ENCODE data around the gene ATRIP. TPM values are rescaled to one million over a fixed set of nuclear protein-coding genes. Genes with fewer than 3 reads are reported as not detected.

The ATRIP gene
- total RNA-seq, 1 experiment from 2014 or later: 8.5 TPM

DNA sequence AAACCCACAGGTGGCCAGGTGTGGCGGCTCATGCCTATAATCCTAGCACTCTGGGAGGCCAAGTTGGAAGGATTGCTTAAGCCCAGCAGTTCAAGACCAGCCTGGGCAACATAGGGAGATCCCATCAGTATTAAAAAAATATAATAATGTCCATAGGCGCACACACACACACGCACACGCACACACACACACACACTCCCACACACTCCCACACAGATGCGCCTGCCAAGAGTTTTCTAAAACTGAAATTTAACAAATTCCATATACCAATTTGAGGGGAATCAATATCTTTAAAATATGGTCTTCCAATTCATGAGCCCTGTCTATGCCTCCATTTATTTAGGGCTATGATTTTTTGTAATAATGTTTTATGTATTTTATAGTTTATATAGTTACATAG, 40.4 kb downstream of the ATRIP start:
- no peak for DNase-seq
- TF ChIP-seq EZH2 (IDR thresholded peaks at IDR 0.05; ENCODE audit: low read depth): no peak
- TF ChIP-seq, protein P1, sequence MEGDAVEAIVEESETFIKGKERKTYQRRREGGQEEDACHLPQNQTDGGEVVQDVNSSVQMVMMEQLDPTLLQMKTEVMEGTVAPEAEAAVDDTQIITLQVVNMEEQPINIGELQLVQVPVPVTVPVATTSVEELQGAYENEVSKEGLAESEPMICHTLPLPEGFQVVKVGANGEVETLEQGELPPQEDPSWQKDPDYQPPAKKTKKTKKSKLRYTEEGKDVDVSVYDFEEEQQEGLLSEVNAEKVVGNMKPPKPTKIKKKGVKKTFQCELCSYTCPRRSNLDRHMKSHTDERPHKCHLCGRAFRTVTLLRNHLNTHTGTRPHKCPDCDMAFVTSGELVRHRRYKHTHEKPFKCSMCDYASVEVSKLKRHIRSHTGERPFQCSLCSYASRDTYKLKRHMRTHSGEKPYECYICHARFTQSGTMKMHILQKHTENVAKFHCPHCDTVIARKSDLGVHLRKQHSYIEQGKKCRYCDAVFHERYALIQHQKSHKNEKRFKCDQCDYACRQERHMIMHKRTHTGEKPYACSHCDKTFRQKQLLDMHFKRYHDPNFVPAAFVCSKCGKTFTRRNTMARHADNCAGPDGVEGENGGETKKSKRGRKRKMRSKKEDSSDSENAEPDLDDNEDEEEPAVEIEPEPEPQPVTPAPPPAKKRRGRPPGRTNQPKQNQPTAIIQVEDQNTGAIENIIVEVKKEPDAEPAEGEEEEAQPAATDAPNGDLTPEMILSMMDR (conservative IDR thresholded peaks at IDR 0.05): no peak
- Histone ChIP-seq H3K79me2 (ENCODE audit: low read depth) (no peaks in the 10 kb centered on the region), H2AFZ (no peak overlapping the region), H3K27me3 (ENCODE audit: insufficient read depth, low read depth) (no peaks in the 10 kb centered on the region), H3K27ac (no peak overlapping the region), H3K4me2 (no peak overlapping the region), H3K36me3 (ENCODE audit: low read depth) (no peaks in the 10 kb centered on the region), H3K4me1 (replicated peaks; ENCODE audit: insufficient read depth) (no peaks in the 10 kb centered on the region), H3K4me3 (no peak overlapping the region), H4K20me1 (ENCODE audit: insufficient read depth) (no peaks in the 10 kb centered on the region), H3K9me3 (ENCODE audit: insufficient read depth, low read depth) (no peaks in the 10 kb centered on the region), H3F3A (ENCODE audit: insufficient read depth, low read depth) (no peaks in the 10 kb centered on the region), H3K9me2 (ENCODE audit: insufficient read depth) (no peaks in the 10 kb centered on the region)
- BruUV-seq (replicated peaks): no TSS peak
- CTCF ChIA-PET: no interaction called here
- POLR2A ChIA-PET (ENCODE audit: unreplicated experiment): no interaction called here
- intact Hi-C loops (cut with micrococcal nuclease; ENCODE audit: unreplicated experiment): no loop called here

DNA sequence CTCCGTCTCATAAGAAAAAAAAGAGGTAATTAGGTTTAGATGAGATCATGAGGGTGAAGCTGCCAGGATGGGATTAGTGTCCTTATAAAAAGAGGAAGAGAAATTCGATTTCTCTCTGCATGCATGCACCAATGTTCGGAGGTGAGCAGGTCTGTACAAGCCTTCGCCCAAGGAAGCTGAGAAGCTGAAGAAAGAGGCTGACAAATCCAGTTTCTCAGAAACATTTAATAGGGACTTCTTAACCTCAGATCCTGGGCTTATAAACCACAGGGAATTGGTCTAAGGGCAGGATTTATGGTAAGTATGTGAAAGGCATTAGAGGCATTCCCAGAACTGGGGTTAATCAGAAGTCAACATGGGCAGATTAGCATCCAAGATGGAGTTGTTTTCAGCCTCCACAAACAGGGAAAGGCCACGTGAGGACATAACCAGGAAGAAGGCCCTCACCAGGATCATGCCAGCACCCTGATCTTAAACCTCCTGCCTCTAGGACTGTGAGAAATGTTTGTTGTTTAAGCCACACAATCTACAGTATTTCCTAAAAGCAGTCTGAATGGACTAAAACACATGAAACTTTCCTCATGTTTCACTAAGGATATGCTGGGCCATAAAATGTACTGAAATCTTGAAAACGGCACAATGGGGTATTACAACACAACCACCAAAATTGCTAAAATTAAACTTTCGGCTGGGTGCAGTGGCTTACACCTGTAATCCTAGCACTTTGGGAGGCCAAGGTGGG, 46.1 kb downstream of the ATRIP start:
- ChIA-PET POLR2A (ENCODE audit: unreplicated experiment) (no interaction called here), CTCF (interaction anchor here (0.7 kb wide), 1 partner anchor 56 kb away, joined by 5 read pairs; no protein-coding TSS in a partner anchor)
- Histone ChIP-seq H3K79me2 (ENCODE audit: low read depth) (no peaks in the 10 kb centered on the region), H3K4me1 (replicated peaks; ENCODE audit: insufficient read depth) (no peaks in the 10 kb centered on the region), H3K27me3 (ENCODE audit: insufficient read depth, low read depth) (no peaks in the 10 kb centered on the region), H3K4me3 (no peak overlapping the region), H3F3A (ENCODE audit: insufficient read depth, low read depth) (no peaks in the 10 kb centered on the region), H3K27ac (no peak overlapping the region), H2AFZ (no peak overlapping the region), H3K36me3 (ENCODE audit: low read depth) (no peaks in the 10 kb centered on the region), H3K9me2 (ENCODE audit: insufficient read depth) (no peaks in the 10 kb centered on the region), H3K4me2 (no peak overlapping the region), H3K9me3 (ENCODE audit: insufficient read depth, low read depth) (no peaks in the 10 kb centered on the region), H4K20me1 (ENCODE audit: insufficient read depth) (no peaks in the 10 kb centered on the region)
- TF ChIP-seq EZH2 (IDR thresholded peaks at IDR 0.05; ENCODE audit: low read depth): no peak
- TF ChIP-seq, protein P1 (conservative IDR thresholded peaks at IDR 0.05): no peak
- BruUV-seq (replicated peaks): no TSS peak
- no peak for DNase-seq
- intact Hi-C loops (cut with micrococcal nuclease; ENCODE audit: unreplicated experiment): no loop called here

DNA sequence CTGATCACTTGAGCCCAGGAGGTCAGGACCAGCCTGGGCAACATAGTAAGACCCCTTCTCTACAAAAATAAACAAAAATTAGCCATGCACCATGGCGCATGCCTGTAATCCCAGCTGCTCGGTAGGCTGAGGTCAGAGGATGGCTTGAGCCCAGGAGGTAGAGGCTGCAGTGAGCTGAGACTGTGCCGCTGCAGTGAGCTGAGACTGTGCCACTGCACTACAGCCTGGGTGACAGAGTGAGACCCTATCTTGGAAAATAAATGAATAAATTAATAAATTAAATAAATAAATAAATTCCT, 46.6 kb downstream of the ATRIP start:
- no TSS peak for BruUV-seq (replicated peaks)
- no peaks in the 10 kb centered on the region for H3K27me3 ChIP-seq (ENCODE audit: insufficient read depth, low read depth)
- H3K4me3 ChIP-seq: no peak overlapping the region
- TF ChIP-seq, protein P1 (conservative IDR thresholded peaks at IDR 0.05): no peak
- TF ChIP-seq EZH2 (IDR thresholded peaks at IDR 0.05; ENCODE audit: low read depth): no peak
- no peak for DNase-seq
- H3K36me3 ChIP-seq (ENCODE audit: low read depth): no peaks in the 10 kb centered on the region
- H3F3A ChIP-seq (ENCODE audit: insufficient read depth, low read depth): no peaks in the 10 kb centered on the region
- H3K4me1 ChIP-seq (replicated peaks; ENCODE audit: insufficient read depth): no peaks in the 10 kb centered on the region
- H3K27ac ChIP-seq: no peak overlapping the region
- H3K79me2 ChIP-seq (ENCODE audit: low read depth): no peaks in the 10 kb centered on the region
- H2AFZ ChIP-seq: no peak overlapping the region
- H4K20me1 ChIP-seq (ENCODE audit: insufficient read depth): no peaks in the 10 kb centered on the region
- H3K4me2 ChIP-seq: no peak overlapping the region
- ChIA-PET POLR2A (ENCODE audit: unreplicated experiment) (no interaction called here), CTCF (no interaction called here)
- intact Hi-C loops (cut with micrococcal nuclease; ENCODE audit: unreplicated experiment): no loop called here
- H3K9me3 ChIP-seq (ENCODE audit: insufficient read depth, low read depth): no peaks in the 10 kb centered on the region
- no peaks in the 10 kb centered on the region for H3K9me2 ChIP-seq (ENCODE audit: insufficient read depth)
